PFSK-1 (cell line): ENCODE data around the gene LIPC.

Experiments
- FOXP2 ChIP-seq: optimal IDR thresholded peaks from 2 replicates; pipeline ENCODE3; 2011; ENCODE audit warnings: borderline replicate concordance, control low read depth, inconsistent platforms; ENCODE audit not compliant: insufficient read depth; ENCODE audit errors: extremely low read length, extremely low read depth
- SIN3A ChIP-seq: IDR thresholded peaks from 2 replicates; pipeline ENCODE4 v1.6.1; 2012; ENCODE audit warnings: mild to moderate bottlenecking, low read length, moderate library complexity, borderline replicate concordance; ENCODE audit not compliant: insufficient read depth

DNA sequence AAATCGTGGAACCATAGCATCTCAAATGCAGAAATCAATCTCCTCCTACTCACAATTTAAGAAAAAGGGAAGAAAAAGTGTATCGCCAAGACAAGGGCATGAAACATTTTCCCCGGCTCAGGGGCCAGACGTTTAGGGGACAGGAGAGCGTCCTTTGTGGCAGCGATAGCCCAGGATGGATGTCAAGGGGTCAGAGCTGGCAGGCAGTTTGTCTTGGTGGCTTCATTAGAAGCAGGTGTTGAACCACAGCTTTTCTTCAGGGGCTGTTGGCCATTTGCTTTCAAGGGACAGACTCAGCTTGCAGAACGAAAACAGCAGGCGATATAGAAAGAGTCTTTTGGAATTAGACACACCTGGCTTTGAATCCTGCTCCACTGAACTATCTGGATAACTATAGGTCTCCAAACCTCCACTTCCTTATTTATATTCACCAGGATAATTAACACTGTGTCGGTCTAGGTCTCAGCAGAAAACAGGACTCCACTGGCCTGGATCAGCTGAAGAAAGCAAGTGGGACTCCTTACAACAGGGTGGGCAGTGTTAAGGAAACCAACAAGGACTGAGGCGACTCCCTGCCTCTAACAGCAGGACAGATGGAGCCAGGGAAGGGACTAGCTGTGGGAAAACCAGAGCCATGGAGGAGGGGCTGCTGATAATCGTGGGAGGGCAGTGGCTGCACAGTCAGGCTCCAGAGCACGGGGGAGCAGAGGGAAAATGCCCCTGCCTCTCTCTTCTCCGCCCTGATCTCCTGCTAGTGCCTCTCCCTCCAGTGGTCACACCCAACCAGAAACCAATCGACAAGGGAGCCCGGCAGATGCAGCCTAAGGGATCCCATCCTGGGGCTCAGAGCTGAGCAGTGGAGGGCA lies 123.6 kb downstream of the LIPC start:
- TF ChIP-seq SIN3A = no peak
- no peak for TF ChIP-seq FOXP2
